Smooth muscle cell (in vitro differentiated cells): ENCODE data around the gene ARHGAP32. TPM values are rescaled to one million over a fixed set of nuclear protein-coding genes. Genes with fewer than 3 reads are reported as not detected.

Source experiments
- DNase-seq: peaks from one replicate; lab custom pipeline; 2025; ENCODE audit not compliant: unreplicated experiment; lab: John Stamatoyannopoulos, UW
- H2AFZ ChIP-seq: fragments of 200-600 bp; sonication (generic); 2 replicates; pipeline ENCODE4 v1.6.0; 2016; ENCODE audit warnings: antibody characterized with exemption, low read depth, mild to moderate bottlenecking
- H3F3A ChIP-seq: fragments of 200-600 bp; sonication (generic); 2 replicates; pipeline ENCODE4 v1.6.0; 2017; ENCODE audit warnings: antibody characterized with exemption, low read depth
- H3K27ac ChIP-seq: fragments of 200-600 bp; sonication (generic); 2 replicates; pipeline ENCODE4 v1.5.1; 2016; ENCODE audit warnings: low read depth, mild to moderate bottlenecking
- H3K27me3 ChIP-seq: fragments of 200-600 bp; sonication (generic); 2 replicates; pipeline ENCODE4 v1.6.1; 2016; ENCODE audit warnings: low read depth, mild to moderate bottlenecking
- H3K36me3 ChIP-seq: fragments of 200-600 bp; sonication (generic); 2 replicates; pipeline ENCODE4 v1.5.1; 2016; ENCODE audit warnings: low read depth
- H3K4me1 ChIP-seq: fragments of 200-600 bp; sonication (generic); 2 replicates; pipeline ENCODE4 v1.5.1; 2016; ENCODE audit warnings: low read depth
- H3K4me2 ChIP-seq: fragments of 200-600 bp; sonication (generic); 2 replicates; pipeline ENCODE4 v1.6.0; 2016; ENCODE audit warnings: mild to moderate bottlenecking
- H3K4me3 ChIP-seq: fragments of 200-600 bp; sonication (generic); 2 replicates; pipeline ENCODE4 v1.5.1; 2016; ENCODE audit warnings: mild to moderate bottlenecking
- H3K79me2 ChIP-seq: fragments of 200-600 bp; sonication (generic); 2 replicates; pipeline ENCODE4 v1.6.0; 2016; ENCODE audit warnings: low read depth, mild to moderate bottlenecking
- H3K9ac ChIP-seq: fragments of 200-600 bp; sonication (generic); 2 replicates; pipeline ENCODE4 v1.6.0; 2016; ENCODE audit warnings: low read depth
- H3K9me3 ChIP-seq: fragments of 200-600 bp; sonication (generic); replicated peaks from 2 replicates; pipeline ENCODE4 v1.5.1; 2016; ENCODE audit warnings: low read depth
- H4K20me1 ChIP-seq: fragments of 200-600 bp; sonication (generic); 2 replicates; pipeline ENCODE4 v1.6.0; 2016; ENCODE audit warnings: low read depth
- WGBS: methylation state at CpG from one replicate; pipeline ENCODE4 v1.1.7; 2016; ENCODE audit warnings: low lambda C conversion rate; 5-methylcytosine and 5-hydroxymethylcytosine counted together
- polyA plus RNA-seq: library from polyadenylated mRNA; unstranded; fragments of >200 nt; fragmentation: Nextera tagmentation; extraction: Ambion mirVana; gene quantifications from 2 replicates; pipeline ENCODE4 v1.2.1, GENCODE V29; 2016
- small RNA-seq: library from RNA; depleted of rRNA; stranded (forward); fragments of <200 nt; gene quantifications from one replicate; pipeline ENCODE3, GENCODE V24; 2014
- total RNA-seq: library from RNA; depleted of rRNA; stranded (reverse); fragments of >200 nt; gene quantifications from 2 replicates; pipeline ENCODE4 v1.2.3, GENCODE V29; 2014
- TF ChIP-seq, protein P1 (sequence below): fragments of 200-600 bp; sonication (generic); IDR thresholded peaks from 2 replicates; pipeline ENCODE4 v1.5.1; 2017; ENCODE audit warnings: borderline replicate concordance, mild to moderate bottlenecking, antibody characterized with exemption; ENCODE audit not compliant: insufficient read depth, poor library complexity, severe bottlenecking

ARHGAP32 gene
- total and polyA plus RNA-seq, 2 experiments from 2014 or later, result 8.8 to 17.8 TPM

DNA sequence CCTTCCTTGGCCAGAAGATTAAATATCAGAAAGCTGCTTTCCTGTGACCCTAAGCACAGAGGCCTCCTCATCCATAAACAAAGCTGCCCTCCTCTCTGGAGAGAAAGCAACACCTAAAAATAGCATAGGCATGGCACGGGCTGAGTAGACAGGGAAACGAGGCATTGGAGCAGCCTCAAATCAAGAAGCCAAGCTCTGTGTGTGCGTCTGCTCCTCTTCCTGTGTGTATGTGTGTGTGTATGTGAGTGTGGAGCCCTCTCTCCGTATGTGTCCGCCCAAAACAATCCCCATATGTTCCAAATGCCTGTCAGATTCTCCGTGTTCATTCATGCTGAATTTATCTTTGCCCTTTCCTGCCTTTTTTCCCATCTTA, 277.0 kb downstream of the ARHGAP32 start:
- DNase-seq, result no peak
- WGBS, result 69% methylated on average over 6 of the region's 6 CpGs
- H3K9ac ChIP-seq, result no peak overlapping the region
- no peaks in the 10 kb centered on the region for H3K79me2 ChIP-seq
- H3K4me2 ChIP-seq, result no peak overlapping the region
- no peak overlapping the region for H2AFZ ChIP-seq
- H3F3A ChIP-seq, result no peaks in the 10 kb centered on the region
- H3K9me3 ChIP-seq, result no peaks in the 10 kb centered on the region
- peaks cover 5% of the 10 kb centered on the region for H3K27me3 ChIP-seq
- no peaks in the 10 kb centered on the region for H4K20me1 ChIP-seq
- no peak overlapping the region for H3K4me3 ChIP-seq
- no peaks in the 10 kb centered on the region for H3K4me1 ChIP-seq
- TF ChIP-seq, protein P1, sequence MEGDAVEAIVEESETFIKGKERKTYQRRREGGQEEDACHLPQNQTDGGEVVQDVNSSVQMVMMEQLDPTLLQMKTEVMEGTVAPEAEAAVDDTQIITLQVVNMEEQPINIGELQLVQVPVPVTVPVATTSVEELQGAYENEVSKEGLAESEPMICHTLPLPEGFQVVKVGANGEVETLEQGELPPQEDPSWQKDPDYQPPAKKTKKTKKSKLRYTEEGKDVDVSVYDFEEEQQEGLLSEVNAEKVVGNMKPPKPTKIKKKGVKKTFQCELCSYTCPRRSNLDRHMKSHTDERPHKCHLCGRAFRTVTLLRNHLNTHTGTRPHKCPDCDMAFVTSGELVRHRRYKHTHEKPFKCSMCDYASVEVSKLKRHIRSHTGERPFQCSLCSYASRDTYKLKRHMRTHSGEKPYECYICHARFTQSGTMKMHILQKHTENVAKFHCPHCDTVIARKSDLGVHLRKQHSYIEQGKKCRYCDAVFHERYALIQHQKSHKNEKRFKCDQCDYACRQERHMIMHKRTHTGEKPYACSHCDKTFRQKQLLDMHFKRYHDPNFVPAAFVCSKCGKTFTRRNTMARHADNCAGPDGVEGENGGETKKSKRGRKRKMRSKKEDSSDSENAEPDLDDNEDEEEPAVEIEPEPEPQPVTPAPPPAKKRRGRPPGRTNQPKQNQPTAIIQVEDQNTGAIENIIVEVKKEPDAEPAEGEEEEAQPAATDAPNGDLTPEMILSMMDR, result no peak
- H3K27ac ChIP-seq, result no peak overlapping the region
- H3K36me3 ChIP-seq, result no peaks in the 10 kb centered on the region

Small RNAs within 50 kb of the gene (small RNA-seq; reads per million reads assigned to genes)
- gene RF00019 (not detected), gene RNU6-874P (not detected), gene RNU6-876P (not detected)

Other genes with a start within 250 kb of the ARHGAP32 start
- gene TP53AIP1, start 249.5 kb downstream of the ARHGAP32 start, total RNA-seq, result 0.81 and 1.0 TPM in 2 replicates
- gene TP53AIP1, start 249.5 kb downstream of the ARHGAP32 start, polyA plus RNA-seq, result 0.38 and 0.69 TPM in 2 replicates
- 2.2 and 4.8 TPM in 2 replicates for gene BARX2, start 183.5 kb upstream of the ARHGAP32 start, total RNA-seq
- 1.2 and 3.2 TPM in 2 replicates for gene BARX2, start 183.5 kb upstream of the ARHGAP32 start, polyA plus RNA-seq